ENCODE results near the gene GFRA1. TPM values are rescaled to one million over a fixed set of nuclear protein-coding genes. Genes with fewer than 3 reads are reported as not detected.
A peak's percentile ranks its signal among the peaks of the same experiment; 100 is the strongest.
"Not testable (repeated sequence)": the region's sequence is repeated elsewhere in the genome, so short reads cannot be mapped to it uniquely, and the experiment has no call there.

GFRA1 gene
- total RNA-seq, 1 experiment from 2014 or later: not detected

GRCh38 chr10:116039612-116040011 lies 233.4 kb downstream of the GFRA1 start:
- H3K9me3 ChIP-seq (ENCODE audit: low read depth, low read length, poor library complexity, severe bottlenecking): no peaks in the 10 kb centered on the region
- H3K4me1 ChIP-seq (ENCODE audit: insufficient read depth, low read length, poor library complexity, severe bottlenecking): no peaks in the 10 kb centered on the region
- DNase-seq (ENCODE audit: low spot score): no peak
- peaks cover 10% of the 10 kb centered on the region for H3K27me3 ChIP-seq (replicated peaks; ENCODE audit: insufficient read depth, low read depth, low read length, poor library complexity)
- H3K27ac ChIP-seq (ENCODE audit: low read depth, low read length, poor library complexity, severe bottlenecking): no peak overlapping the region
- intact Hi-C loops (cut with micrococcal nuclease; ENCODE audit: unreplicated experiment): no loop called here
- H3K36me3 ChIP-seq (ENCODE audit: insufficient read depth, low read length, poor library complexity, severe bottlenecking): no peaks in the 10 kb centered on the region
- CTCF ChIA-PET: no interaction called here
- no TSS peak for BruUV-seq (replicated peaks)
- POLR2A ChIA-PET (ENCODE audit: low non-redundant PET): no interaction called here
- no peak overlapping the region for H3K4me3 ChIP-seq (ENCODE audit: low read depth, low read length, poor library complexity, severe bottlenecking)
- no peak for TF ChIP-seq EZH2 (IDR thresholded peaks at IDR 0.05; ENCODE audit: borderline replicate concordance, low read depth, low read length, poor library complexity, severe bottlenecking)
- no peak for TF ChIP-seq CTCF (conservative IDR thresholded peaks at IDR 0.05; ENCODE audit: low read depth, low read length)

GRCh38 chr10:116038259-116038658 lies 234.7 kb downstream of the GFRA1 start:
- intact Hi-C loops (cut with micrococcal nuclease; ENCODE audit: unreplicated experiment): no loop called here
- no peak overlapping the region for H3K27ac ChIP-seq (ENCODE audit: low read depth, low read length, poor library complexity, severe bottlenecking)
- peaks cover 7% of the 10 kb centered on the region for H3K27me3 ChIP-seq (replicated peaks; ENCODE audit: insufficient read depth, low read depth, low read length, poor library complexity)
- H3K9me3 ChIP-seq (ENCODE audit: low read depth, low read length, poor library complexity, severe bottlenecking): no peaks in the 10 kb centered on the region
- H3K36me3 ChIP-seq (ENCODE audit: insufficient read depth, low read length, poor library complexity, severe bottlenecking): no peaks in the 10 kb centered on the region
- no peaks in the 10 kb centered on the region for H3K4me1 ChIP-seq (ENCODE audit: insufficient read depth, low read length, poor library complexity, severe bottlenecking)
- no TSS peak for BruUV-seq (replicated peaks)
- TF ChIP-seq EZH2 (IDR thresholded peaks at IDR 0.05; ENCODE audit: borderline replicate concordance, low read depth, low read length, poor library complexity, severe bottlenecking): no peak
- TF ChIP-seq CTCF (conservative IDR thresholded peaks at IDR 0.05; ENCODE audit: low read depth, low read length): no peak
- ChIA-PET CTCF (no interaction called here), POLR2A (ENCODE audit: low non-redundant PET) (no interaction called here)
- peak; percentile 18 for DNase-seq (ENCODE audit: low spot score)
- H3K4me3 ChIP-seq (ENCODE audit: low read depth, low read length, poor library complexity, severe bottlenecking): no peak overlapping the region

GRCh38 chr10:116035406-116035805 lies 237.6 kb downstream of the GFRA1 start:
- intact Hi-C loops (cut with micrococcal nuclease; ENCODE audit: unreplicated experiment); H3K36me3 ChIP-seq (ENCODE audit: insufficient read depth, low read length, poor library complexity, severe bottlenecking); CTCF ChIA-PET; H3K9me3 ChIP-seq (ENCODE audit: low read depth, low read length, poor library complexity, severe bottlenecking); POLR2A ChIA-PET (ENCODE audit: low non-redundant PET); H3K4me1 ChIP-seq (ENCODE audit: insufficient read depth, low read length, poor library complexity, severe bottlenecking); DNase-seq (ENCODE audit: low spot score); H3K27ac ChIP-seq (ENCODE audit: low read depth, low read length, poor library complexity, severe bottlenecking); BruUV-seq (replicated peaks); H3K27me3 ChIP-seq (replicated peaks; ENCODE audit: insufficient read depth, low read depth, low read length, poor library complexity); H3K4me3 ChIP-seq (ENCODE audit: low read depth, low read length, poor library complexity, severe bottlenecking): not testable (repeated sequence)

- Histone ChIP-seq H3K27me3 (replicated peaks; ENCODE audit: insufficient read depth, low read depth, low read length, poor library complexity) (no peaks in the 10 kb centered on the region), H3K4me3 (ENCODE audit: low read depth, low read length, poor library complexity, severe bottlenecking) (no peak overlapping the region), H3K27ac (ENCODE audit: low read depth, low read length, poor library complexity, severe bottlenecking) (no peak overlapping the region), H3K36me3 (ENCODE audit: insufficient read depth, low read length, poor library complexity, severe bottlenecking) (no peaks in the 10 kb centered on the region), H3K9me3 (ENCODE audit: low read depth, low read length, poor library complexity, severe bottlenecking) (no peaks in the 10 kb centered on the region), H3K4me1 (ENCODE audit: insufficient read depth, low read length, poor library complexity, severe bottlenecking) (no peaks in the 10 kb centered on the region)
- DNase-seq (ENCODE audit: low spot score): no peak
- TF ChIP-seq CTCF (conservative IDR thresholded peaks at IDR 0.05; ENCODE audit: low read depth, low read length): no peak
- no peak for TF ChIP-seq EZH2 (IDR thresholded peaks at IDR 0.05; ENCODE audit: borderline replicate concordance, low read depth, low read length, poor library complexity, severe bottlenecking)
- no TSS peak for BruUV-seq (replicated peaks)
- ChIA-PET CTCF (no interaction called here), POLR2A (ENCODE audit: low non-redundant PET) (no interaction called here)
- intact Hi-C loops (cut with micrococcal nuclease; ENCODE audit: unreplicated experiment): no loop called here
These were observed 242.4 kb downstream of the GFRA1 start for GRCh38 chr10:116030576-116030975.

Measured in A673 (cell line).